HG02981 (cell line): ENCODE data around the gene DHX32.

ENCODE experiments used
- ATAC-seq: cut with Tn5 transposase; IDR thresholded peaks from one replicate; pipeline ENCODE4 v1.9.1; 2021; ENCODE audit warnings: mild to moderate bottlenecking, moderate library complexity; ENCODE audit not compliant: unreplicated experiment

DHX32 gene

DNA sequence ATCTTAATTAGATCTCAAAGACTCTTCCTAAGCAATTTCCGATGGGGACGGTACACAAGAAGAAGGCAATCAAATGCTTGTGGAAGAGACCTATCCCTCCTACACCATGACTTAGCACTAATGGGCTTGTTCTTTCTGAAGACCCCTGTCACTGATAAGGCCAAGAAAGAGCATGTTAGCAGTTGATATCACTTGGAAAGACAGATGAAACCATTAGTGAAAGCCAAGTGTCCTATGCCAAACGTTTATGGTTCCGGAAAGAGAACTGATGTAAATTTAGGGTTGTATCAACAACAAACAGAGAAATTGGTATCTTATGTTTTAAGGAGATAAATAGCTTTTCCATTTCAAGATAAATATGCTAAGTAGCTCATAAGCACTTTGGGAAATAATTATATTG lies 64.5 kb downstream of the DHX32 start:
- ATAC-seq = no peak

DNA sequence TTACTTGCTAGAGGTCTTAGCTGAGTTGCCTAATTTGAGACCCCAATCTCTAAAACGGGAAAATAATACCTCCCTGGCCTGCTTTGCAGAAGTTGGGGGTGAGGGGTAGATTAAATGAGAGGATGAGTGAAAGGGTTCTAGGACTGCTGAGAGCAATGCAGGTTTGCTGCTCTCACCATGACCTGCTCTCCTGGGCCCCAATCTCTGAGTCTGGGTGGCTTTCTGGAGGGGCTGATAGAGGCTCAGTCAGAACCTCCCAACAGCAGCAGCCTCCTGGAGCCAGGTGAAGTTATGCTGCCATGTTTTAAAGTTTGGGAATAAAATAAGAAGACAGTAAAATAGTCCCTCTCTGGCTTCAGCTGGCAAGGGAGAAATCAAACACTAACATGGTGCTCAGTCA lies 65.3 kb downstream of the DHX32 start:
- ATAC-seq = no peak

DNA sequence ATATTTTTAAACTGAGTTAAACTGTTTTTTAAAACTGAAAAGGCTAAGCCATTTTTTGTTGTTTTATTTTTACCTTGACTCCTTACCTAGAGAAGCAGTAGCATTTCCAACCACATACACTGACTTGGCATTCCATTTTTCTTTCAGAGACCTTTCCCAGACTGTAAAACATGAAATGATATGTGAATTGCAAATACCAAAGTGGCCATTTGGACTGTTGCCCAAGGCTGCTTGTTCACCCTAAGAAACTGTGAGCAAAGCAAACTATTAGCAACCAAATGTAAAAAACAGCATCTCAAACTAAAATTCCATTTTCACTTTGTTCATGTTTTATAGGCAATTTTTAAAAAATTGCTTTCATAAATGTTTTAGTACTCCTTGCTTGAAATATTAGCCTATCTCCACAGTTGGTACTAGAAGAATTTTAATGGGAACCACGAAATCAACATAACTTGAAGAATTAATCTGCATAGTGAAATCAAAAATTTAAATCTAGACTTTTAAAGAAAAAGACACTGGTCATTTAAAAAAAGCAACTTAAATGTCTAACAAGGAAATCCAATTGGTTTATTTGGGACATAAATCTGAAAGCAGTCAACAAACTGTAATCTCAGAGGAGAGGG lies 68.9 kb downstream of the DHX32 start:
- no peak for ATAC-seq

DNA sequence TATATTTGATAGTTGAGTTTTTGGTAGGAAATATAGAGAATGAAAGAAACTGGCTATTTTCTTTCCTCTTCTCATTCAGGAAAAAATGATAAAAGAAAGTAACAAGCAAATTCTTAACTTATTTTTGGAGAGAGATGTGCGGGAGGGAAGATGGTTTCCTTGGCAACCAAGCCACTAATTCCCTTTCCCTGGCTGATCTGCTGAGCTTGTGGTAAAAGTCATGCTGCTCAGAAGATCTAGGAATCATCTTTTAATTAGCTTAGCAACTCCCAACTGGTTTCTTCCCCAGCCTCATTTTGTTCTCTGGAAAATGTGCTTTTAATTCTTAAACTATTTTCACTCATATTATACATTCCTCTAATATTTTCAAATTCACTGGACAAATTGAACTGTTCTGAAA lies 69.8 kb downstream of the DHX32 start:
- no peak for ATAC-seq

DNA sequence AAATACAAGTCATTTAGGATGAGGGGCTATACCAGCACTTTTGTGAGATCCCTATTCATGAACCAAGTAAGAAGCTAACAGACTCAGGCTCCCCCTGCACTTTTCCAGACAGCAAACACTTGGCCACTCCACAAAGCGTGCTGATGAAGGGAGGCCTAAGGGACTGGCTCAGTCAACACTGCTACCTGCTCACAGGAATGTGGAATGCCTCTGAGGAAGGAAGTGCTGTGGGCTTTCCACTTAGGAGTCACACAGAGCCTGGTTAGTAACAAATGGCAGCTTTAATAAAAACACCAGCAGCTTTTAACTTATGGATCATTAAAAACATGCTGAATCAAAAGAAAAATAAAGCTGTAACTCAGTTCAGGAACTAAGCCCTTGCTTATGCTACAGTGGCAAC lies 73.0 kb downstream of the DHX32 start:
- no peak for ATAC-seq

DNA sequence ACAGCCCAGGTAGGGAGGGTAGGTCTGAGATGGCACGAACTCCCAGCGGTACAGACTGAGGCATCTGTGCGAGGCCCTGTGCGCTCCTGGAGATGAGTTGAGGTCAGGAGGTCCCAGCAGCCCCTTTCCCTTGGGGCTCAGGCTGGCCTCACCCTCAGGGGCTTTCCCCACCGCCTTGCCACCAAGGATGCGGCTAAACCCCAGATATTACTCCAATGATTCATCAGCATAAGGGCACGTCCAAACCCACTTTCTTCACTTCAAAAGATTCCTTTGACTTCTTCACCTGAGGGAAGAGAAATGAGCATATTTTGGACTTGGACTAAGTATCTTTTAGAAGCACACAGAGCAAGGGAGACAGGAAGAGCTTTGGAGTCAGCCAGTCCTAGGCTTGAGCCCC lies 78.4 kb downstream of the DHX32 start:
- no peak for ATAC-seq

DNA sequence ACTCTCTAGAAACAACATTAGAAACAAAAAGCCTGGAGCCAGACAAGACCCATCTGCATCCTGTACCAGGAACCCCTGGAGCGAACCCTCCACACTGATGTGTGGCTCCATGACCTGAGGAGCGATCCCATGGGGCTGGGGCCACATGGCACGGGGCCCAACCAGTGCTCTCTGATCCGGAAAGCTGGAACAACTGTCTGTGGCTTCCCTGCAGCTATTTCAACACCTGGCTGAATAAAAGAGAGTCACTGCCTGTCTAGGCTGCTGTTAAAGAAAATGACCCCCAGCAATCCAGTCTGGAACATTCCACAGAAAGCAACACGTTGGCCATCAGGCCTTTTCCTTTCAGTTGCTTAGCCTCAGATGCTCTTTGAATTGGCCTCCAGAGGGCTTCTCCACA lies 79.0 kb downstream of the DHX32 start:
- ATAC-seq = no peak

DNA sequence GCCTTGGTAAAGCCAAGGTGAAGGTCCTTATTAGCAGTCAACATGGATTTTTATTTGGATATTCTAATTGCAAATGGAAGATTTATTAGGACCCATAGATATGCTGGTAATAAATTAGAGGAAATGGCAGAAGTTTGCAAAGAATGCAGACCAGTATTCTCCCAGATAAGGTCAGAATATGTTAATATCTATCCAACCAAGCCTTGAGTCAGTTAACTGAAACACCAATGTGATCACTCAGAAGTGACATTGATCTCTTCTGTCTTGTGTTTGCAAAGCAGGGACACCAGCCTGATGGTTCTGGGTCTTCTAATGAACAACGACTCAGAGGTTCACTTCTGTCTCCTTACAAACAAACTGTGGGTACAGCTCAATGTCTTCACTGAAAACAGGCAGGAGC lies 79.5 kb downstream of the DHX32 start:
- ATAC-seq = no peak

DNA sequence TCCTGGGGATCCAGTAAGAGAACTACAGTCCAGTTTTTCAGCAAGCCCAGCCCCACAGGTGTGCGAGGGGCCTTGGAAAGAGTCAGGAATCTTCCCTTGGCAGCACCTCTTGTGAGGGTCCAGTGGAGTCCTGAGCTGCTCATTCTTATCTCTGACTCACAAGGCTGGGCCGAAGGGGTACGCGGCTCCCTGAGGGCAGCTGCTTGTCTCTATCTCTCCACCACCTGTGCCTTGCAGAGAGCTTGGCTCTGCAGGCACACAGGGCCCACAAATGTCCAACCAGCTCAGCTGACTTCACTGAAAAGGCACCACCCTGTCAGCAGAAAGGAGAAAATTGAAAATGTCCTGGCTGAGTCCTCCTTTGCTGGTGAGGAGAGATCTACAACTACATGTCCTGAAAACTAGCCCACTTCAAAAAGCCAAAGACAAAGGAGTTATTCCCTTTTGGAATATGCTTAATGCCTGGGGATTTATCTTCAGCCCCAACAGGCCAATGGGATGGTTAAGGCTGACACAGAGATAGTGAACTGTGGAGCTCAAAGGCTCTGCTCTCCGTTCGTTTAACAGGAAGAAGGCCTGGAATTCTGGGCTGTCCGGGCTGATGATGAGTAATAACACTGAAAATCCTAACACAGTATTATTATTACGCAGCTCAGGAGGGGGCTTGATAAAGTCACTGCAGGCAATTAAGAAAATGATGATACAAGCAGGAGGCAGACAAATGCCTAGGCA lies 81.5 kb downstream of the DHX32 start:
- ATAC-seq = no peak

DNA sequence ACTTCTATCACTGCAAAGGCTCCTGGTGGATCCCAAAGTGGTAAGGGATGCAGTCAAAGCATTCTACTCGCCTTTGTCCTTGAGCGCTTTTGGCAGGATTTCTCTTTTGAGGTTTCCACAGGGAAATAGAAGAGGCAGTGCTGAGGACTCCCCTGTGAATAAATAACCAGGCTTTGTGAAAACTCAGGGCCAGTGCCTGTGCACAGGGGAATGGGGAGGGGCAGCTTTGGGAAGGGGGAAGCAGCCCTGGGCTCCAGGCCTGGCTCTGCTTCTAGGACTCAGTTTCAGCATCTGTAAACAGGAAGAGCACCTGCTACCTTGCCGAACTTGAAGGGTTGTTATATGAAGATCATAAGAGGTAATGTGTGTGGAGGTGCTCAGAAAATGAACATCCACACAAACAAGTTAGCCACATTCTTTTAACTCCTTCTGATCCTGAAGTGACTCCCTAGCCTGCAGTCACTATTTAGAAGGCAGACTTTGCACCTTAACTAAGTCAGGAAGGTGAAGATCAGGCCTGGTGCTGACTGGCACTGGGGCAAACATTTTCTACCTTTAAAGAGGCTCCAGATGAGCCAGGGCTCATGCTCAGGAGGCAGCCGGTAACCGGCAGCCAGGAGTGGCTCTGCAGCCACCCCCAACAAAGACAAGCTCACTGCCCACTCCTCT lies 83.0 kb downstream of the DHX32 start:
- no peak for ATAC-seq

DNA sequence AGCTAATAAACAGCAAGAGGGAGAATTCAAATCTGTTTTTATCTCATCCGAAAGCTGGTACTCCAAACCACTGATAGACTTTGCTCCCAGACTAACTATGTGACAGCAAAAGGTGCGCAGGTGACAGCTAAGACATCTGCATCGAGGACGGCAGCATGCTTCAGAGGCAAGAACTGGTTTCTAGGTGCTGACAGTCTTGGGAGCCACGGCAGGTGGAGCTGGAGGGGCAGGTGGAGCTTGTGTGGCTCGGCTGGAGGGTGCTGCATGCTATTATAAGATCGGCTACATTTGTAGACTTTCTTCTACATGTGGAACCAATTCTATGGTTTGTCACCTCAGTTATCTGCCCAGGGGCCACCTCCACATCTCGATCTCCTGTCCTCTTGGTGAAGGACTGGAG lies 83.7 kb downstream of the DHX32 start:
- no peak for ATAC-seq

DNA sequence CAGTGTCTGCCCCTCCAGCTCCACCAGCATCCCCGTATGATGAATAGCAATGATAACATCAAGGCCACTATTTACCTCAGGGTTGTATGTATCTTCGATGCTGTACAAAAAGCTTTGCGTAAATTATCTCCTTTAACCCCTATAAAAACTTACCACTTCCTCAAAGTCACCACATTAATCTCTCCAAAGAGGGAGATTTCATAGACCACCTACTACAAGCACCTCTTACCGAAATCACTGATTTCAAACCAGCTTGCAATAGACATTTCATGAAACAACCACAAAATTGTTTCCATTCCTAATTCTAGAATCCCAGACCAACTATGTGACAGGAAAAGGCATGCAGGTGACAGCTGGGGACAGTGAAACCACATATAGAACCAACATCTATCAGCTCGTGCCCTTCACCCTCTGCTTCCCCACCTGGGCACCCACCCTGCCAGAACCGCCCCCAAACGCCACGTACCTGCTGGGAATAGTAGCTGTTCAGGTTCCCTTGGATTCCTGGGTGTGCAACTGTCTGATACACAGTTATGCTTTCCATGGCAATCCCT lies 85.4 kb downstream of the DHX32 start:
- no peak for ATAC-seq

DNA sequence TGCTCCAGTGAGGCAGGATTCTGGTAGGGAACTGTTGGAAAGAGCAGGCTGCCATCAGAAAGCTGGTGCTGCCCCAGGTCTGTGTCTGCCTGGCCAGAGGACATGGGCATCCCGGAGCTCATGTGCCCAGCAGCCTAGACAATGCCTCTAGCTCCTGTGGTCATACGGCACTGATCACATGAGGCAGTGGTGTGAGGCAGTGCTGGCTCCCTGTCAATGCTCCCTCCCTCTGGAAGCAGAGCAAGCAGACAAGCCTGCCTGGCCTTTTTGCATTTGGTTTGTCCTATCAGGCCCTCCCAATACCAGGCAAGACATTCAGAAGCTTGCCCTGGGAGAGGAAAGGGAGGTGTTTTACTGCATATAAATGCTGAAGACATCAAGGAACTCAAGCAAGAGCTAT lies 86.0 kb downstream of the DHX32 start:
- ATAC-seq = no peak

DNA sequence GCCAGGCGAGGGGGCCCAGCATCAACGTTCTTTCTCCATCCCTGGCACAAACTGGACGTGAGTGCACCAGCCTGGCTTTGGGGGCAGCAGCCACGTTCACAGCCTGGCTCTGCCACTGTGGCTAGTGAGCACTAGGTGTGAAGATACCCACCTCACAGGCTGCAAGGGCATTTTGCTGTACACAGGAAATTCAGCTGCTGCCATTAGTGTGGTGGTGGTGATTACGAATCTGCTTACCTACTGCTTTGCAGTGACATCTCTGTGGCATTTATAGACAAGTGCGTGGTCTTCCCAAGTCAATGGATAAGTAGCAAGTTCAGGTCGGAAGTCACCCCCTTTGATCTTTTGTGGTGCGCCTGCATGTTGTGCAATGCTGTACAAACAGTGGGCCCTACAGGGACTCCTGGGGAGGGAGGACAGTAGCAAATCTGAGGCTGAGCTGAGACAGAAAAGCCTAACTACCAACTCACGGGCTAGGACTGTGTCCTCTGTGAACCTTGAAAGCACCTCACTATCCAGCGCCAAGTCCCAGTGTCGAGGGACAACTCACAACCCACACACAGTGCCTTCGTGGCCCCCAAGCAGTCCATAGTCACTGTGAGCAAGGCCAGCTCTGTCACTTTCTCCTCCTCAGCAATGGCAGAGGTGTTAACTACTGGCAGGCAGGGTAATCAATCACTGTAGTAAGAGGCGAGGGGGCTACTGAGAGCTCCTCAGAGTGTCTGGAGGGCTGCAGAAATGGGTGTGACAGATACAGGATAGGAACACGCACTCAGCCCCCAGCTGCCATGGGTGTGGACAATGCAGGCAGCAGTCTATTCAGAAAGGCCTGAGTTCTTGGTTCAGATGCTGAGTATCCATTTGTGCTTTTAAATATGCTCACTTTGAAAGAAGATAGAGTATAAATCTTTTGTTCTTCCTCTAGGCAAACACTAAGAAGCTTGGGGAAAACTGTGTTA lies 88.5 kb downstream of the DHX32 start:
- ATAC-seq = no peak

DNA sequence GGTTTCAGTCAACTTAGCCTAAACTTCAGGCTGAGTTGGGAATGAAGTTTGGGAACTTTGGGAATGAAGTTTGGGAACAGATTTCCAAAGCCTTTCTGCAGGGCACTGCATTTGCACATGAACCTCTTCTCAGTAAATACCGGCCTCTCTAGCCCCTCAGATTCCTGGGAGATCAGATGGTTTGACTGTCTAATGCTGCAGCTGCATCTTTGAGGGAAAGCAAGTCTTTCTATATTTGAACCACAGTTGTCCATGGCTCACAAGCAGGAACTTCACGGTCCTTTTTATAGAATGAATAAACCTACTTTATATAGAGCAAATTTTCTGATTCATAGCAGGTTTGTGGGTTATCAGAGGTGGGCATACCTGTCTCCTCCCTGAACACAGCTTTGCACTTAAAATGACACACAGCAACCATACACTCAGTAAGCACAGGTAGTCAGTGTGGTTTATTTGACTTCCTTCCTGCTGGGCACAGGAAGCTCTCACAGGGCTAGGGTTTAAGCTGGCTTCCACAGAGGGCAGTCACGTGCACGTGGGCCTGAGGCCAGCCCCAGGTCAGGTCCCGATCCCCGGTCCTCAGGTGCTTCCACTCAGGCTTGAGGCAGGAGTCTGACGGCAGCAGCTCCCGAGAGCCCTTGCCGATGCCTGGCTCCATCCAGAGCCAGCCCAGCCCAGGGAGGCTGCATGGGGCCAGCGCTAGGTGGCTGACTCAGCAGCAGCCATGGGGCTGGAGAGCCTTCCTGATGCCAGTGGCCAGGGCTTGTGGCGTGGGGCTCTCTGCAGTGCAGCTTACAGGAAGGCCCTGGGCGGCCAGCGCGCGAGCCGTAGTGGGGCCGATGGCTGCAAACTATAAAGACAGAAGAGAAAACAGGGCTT lies 92.7 kb downstream of the DHX32 start:
- no peak for ATAC-seq
